CD4-positive, alpha-beta T cell treated with Interleukin-1 beta for 1 hour (primary cell): Measurements from ENCODE around the gene AP5Z1.

ENCODE experiments used
- DNase-seq, 2 donors: peaks; one replicate each; pipeline ENCODE4 v3.0.0-alpha.2; 2020 to 2022

Gene AP5Z1

DNA sequence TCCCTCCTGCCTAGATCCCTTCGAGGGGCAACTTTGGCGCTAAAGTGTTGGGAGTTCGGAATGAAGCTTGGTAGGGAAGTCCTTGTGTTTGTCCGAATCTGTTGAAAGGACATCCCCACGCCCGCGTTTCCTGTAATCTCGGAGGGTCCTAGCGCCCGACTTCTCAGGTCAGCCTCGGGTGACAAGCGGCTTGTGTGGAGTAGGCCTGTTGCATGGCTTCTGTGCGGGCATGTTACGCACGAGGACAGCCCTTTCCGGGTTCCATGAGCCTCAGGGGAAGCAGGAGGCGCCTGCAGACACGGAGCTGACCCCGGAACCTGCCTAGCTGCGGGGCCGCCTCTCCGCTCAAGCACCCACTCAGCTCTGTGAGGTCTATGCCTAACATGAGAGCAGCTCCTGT, 28.4 kb upstream of the AP5Z1 start:
- no peak for DNase-seq

DNA sequence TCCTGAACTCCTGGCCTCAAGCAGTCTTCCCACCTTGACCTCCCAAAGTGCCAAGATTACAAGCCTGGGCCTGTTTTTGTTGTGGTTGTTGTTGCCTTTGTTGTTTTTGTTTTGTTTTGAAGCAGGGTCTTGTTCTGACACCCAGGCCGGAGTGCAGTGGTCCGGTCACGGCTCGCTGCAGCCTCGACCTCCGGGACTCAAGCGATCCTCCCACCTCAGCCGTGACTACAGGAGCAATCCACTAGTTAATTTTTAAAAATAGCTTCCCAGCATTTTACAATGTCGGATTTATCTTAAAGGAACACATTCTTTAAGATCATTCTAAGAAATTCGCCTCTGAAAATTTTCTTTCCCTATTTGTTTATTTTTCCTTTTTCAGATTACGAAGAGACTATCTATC, 27.7 kb upstream of the AP5Z1 start:
- no peak for DNase-seq

DNA sequence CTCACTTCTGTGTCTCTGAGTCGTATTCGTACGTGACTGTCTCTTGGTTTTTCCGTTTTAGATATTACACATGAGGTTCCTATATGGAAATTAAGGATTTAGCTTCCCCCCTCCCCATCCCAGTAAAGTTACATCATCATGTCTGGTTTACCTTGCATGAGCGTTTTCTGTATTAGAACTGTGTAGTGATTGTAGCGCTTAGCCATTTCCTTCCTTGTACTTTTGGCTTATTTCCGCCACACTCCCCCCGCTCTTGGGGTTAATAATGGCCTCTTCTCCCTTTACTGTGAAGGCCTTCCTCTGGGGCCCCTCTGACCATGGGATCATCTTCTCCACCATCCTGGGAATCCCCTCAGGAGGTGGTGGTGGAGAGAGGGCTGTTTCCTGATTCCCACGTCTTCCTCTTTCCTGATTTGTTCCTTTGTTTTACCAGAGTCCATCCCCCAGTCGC, 27.2 kb upstream of the AP5Z1 start:
- DNase-seq = no peak

DNA sequence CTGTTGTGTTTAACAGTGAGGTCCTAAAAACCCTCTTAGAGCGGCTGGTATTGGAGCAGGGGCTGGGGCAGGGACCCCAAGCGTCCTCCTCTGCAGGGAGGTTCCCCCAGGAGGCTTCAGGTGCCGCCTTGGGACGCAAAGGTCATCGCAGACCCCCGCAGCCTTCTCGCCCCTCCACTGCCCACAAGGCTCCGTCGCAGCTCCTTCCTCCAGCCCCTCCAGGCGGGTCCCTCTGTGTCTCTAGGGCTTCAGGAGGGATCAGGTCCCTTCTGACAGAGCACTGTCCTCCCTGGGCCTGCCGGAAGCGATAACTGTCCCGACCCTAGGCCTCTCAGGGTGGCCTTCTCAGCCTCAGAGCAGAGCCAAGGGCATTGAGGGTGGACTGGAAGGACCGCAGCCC, 26.1 kb upstream of the AP5Z1 start:
- DNase-seq = no peak

DNA sequence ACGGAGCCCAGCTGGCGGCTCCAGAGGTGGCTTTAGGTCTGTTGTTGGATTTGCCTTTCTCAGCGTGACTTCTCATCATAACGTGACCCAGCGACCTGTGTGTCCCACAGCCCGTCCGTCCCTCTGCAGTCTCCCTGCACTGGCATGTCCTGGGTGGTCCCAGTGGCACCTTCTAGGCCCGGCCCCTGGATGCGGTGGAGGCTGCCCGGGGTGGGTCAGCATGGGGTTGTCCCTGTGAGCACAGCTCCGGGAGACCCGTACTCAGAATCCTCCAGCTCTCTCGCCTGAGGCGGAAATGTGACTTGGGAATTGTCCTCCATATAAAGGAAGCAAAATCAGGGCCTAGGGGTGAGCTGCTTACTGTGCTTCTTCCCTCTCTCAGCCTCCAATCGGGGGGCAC, 25.6 kb upstream of the AP5Z1 start:
- no peak for DNase-seq

DNA sequence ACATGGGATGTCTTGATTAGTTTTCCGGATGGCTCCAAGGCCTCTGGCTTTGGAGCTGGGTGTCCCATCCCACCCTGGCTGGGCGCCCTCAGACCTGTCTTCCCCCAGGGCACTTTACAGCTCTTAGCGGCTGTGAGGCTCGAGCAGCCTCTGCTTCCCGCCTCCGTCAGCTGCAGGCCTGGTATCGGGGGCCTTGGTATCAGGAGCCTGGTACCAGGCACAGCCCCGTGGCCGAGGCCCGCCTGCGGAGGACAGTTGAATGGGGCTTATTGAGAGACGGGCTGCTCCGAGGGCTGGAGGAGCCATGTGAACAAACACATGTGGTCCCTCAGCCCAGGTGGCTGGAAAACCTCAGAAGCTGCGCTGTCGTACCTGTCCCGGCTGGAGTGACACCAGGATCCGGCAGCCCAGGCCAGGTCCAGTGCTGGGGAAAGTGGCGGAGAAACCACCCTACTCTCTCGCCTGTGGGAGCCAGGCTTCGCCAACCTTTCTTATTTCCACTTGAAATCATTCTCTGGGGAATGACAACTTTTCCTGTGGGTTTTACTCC, 23.9 kb upstream of the AP5Z1 start:
- no peak for DNase-seq

DNA sequence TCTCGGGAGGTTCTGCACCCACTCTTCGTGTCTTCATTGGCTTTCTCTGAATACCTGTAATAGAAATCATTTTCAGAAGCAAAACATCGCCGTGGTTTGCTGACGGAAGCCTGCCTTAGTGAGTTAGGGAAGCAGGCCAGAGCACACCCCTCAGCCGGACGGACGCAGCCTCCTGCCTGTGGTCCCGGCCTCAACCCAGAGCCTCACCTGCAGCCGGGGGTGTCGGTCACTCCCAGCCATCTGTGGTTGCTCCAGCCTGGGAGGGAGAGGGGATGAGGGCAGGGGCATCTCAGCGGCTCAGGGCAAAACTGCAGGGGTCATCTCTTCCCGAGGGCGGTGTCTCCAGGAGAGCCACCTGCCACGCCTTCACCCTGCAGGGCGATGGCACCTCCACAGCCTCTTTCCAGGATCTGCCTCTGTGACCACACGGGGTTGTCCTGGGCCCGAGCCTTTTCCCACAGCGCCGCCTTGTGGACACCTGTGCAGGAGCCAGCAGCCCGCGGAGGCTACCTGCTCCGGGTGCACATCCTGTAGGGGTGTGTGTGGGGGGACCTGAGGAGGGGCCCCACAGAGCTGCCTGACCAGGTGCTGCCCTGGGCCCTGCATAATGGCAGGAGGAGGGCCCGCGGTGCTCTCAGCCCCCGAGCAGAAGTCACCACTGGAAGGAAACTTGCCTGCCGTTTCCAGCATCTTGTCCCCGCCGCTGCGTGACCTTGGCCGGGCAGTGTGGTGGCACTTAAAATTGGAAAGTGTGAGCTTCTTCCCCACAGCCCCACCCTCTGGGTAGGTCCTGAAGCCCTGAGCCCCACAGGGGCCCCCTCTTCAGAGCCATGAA, 21.6 kb upstream of the AP5Z1 start:
- peak; percentile 78 to 83 for DNase-seq

DNA sequence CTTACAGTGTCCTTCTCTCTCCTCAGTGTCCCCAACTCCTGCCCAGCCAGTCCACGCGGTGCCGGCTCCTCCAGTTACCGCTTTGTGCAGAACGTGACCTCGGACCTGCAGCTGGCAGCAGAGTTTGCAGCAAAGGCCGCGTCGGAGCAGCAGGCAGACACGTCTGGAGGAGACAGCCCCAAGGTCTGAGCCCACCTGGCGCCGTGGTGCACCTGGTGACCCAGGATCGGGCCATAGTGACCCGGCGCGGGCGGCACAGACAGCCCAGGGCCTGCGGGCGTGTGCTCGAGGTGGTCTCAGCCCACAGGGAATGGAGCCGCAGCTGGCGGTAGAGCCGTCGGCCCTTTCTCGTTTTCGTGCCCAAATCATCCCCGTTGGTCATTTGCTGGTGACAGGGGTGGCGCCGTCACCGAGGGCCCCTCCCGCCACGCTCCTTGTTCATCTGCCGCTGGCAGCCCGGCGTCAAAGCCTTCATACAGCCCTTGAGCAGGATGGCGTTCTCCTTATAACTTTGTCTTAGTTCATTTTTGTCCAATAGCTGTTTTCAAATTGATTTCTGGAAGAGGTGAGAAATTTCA, 20.9 kb upstream of the AP5Z1 start:
- no peak for DNase-seq

DNA sequence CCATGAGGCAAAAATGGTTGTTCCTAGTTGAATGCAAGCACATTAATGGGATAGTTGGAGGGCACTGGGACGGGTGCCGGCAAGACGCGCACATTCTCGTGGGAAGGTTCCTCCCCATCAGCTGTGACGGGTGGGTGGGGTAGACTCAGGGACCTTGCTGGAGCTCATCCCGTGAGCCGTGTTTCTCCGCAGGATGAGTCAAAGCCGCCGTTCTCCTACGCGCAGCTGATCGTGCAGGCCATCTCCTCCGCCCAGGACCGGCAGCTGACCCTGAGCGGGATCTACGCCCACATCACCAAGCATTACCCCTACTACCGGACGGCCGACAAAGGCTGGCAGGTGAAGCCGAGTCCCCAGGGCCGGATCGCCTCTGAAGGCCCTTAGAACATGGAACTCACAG, 20.4 kb upstream of the AP5Z1 start:
- DNase-seq = no peak

DNA sequence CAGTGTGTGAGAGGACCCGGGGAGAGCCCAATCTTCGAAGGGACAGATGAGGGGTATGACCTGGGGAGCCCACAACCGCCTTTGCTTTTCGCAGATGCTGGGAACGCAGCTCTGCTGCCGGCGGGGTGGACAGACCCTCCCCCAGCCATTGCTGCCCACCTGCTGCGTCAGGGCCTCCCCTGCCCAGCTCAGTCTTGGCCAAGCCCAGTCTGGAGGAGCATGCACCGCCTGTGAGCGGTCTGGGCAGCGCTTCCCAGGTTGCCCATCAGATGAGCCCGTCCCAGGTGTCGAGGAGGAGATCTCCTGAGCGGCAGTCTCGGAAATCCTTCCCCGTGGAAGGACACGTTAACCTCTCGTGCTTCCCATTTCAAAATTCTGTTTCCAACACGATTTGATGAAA, 17.3 kb upstream of the AP5Z1 start:
- DNase-seq = no peak

DNA sequence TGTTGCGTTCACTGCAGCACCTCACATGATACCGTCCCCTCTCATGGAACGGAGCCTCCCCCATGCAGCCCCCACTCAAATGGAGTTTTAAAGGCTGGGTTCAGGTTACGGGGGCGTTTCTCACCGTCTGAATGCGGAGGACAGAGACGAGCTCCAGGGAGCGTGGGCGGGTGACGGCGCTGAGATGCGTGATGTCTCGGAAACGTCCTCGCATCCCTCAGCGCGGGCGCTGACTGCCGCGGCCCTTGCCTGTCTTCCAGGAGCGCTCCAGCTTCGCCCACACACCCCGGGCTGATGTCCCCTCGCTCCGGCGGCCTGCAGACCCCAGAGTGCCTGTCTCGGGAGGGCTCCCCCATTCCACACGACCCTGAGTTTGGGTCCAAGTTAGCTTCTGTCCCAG, 16.6 kb upstream of the AP5Z1 start:
- DNase-seq = no peak

DNA sequence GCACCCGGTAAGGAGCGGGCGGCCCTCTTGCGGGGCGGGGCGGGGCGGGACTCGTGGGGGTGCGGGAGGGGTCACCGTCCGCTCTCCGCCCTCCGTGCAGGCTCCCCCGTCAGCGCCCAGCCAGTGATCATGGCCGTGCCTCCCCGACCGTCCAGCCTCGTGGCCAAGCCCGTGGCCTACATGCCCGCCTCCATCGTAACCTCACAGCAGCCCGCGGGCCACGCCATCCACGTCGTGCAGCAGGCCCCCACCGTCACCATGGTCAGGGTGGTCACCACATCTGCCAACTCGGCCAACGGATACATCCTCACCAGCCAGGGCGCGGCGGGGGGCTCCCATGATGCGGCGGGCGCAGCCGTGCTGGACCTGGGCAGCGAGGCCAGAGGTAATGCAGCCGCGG, 16.2 kb upstream of the AP5Z1 start:
- no peak for DNase-seq

DNA sequence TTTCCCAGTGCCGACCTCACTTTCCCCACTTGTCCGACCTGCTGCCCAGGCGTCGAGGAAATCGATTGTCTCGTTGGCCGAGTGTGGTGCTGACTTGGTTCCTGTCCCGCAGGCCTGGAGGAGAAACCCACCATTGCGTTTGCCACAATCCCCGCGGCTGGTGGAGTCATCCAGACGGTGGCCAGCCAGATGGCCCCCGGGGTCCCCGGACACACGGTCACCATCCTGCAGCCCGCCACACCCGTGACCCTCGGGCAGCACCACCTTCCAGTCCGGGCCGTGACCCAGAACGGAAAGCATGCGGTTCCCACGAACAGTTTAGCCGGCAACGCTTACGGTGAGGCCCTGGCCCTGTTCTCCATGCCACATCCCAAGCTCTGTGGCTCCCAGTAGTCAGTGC, 14.5 kb upstream of the AP5Z1 start:
- no peak for DNase-seq

DNA sequence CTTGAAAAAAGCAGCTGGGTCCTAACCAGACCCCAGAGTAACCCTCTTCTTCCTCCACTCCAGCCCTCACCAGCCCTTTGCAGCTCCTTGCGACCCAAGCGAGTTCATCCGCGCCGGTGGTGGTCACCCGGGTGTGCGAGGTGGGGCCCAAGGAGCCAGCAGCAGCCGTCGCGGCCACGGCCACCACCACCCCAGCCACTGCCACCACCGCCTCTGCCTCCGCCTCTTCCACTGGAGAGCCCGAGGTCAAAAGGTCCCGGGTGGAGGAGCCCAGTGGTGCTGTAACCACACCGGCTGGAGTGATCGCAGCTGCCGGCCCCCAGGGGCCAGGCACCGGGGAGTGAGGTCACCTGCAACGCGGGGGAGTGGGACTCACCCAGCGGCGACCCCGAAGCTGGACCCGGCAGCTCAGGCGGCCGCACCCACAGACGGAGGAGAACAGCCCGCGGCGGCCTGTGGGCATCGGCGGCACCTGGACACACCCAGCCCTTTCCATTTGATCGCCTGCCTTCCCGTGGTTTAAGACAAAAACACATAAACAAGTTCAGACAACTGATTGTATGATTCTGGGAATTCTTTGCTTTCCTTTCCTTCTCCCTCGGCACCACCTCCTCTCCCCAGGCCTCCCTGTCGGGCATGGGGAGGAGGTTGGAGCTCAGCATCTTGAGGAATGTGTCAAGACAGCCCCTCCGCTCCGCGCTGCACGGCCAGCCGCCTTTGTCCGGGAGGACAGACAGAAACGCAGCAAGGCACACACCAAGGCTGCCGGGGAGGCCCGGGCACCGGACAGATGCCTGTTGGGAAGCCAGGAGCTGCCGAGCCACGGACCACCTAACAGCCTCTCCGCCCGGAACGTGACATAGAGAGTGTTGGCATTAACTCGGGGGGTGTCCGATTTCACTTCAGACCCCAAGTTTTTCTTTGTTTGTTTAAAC, 13.0 kb upstream of the AP5Z1 start:
- no peak for DNase-seq

DNA sequence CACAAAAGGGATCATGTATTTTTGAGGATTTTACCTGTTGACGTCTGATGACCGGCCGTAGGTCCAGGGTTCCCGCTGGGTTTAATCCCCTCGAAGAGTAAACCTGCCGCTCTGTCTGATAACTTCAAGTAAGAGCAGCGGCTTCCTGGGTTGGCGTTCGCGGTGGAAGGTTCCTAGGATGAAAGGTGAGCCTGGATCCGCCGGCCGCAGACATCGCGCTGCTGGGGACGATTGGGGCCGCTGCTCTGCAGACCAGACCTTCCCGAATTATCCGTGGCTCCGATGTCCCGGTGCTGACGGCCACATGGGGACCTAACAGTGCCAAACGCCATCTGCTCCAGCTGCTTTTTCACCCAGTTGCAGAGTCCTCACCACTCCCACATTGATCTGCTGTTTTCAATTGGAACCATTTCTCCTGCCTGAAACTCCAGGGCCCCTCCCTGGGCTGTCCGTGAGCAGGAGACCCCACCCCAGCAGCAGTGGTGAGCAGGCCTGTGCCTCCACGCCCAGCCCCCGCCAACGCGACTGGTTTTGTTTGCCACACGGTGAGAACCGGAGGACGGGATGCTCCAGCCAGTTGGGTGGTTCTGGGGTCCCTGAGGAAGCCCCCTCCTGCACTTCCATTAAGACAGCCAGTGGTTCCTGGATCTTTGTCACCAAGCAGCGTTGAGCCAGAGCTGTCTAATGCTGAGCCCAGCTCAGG, 12.2 kb upstream of the AP5Z1 start:
- no peak for DNase-seq

DNA sequence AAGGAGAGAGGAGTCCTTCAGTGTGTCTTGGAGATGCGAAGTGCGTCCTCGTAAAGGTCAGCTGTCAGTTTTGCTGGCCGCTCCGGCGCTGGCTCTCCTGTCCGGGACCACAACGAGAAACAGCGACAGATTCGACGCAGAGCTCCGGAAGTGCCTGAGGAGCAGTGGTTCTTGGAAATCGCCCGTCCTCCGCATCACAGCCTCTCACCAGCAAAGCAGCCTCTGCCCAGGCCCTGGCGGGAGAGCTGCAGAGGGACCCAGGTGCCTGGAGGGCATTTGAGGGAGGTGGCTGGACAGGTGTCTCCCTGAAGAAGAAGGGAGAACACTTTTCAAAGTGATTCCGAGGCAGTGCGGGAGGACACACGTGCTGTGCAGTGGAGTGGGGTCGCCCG, 11.6 kb upstream of the AP5Z1 start:
- DNase-seq = no peak

DNA sequence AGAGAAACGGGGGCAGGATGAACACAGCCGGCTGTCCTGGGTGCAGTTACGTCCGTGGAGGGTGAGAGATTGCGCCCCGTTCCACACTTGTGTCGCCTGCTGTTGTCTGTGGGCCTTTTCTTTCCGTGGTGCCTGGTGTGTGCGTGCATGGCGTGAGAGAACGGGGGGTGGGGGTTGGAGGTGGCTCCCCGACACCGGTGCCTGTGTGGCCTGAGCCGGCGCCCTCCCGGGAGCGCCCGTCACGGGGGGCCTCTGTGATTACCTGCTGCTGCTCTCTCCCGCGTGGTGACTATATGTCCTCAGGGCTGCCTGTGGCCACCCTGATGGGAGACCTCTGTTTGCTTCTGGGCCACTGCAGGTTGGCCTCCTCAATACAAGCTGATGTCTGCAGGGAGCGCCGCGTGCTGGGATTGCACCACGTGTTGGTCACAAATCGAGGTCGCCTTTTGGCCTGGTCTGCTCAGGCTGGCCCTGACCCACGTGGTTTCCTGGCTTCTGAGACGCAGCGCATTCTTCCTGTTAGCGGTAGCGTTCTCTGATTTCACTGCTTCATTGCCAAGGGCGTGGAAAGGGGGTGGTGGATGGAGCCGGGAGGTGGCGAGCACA, 10.9 kb upstream of the AP5Z1 start:
- no peak for DNase-seq

DNA sequence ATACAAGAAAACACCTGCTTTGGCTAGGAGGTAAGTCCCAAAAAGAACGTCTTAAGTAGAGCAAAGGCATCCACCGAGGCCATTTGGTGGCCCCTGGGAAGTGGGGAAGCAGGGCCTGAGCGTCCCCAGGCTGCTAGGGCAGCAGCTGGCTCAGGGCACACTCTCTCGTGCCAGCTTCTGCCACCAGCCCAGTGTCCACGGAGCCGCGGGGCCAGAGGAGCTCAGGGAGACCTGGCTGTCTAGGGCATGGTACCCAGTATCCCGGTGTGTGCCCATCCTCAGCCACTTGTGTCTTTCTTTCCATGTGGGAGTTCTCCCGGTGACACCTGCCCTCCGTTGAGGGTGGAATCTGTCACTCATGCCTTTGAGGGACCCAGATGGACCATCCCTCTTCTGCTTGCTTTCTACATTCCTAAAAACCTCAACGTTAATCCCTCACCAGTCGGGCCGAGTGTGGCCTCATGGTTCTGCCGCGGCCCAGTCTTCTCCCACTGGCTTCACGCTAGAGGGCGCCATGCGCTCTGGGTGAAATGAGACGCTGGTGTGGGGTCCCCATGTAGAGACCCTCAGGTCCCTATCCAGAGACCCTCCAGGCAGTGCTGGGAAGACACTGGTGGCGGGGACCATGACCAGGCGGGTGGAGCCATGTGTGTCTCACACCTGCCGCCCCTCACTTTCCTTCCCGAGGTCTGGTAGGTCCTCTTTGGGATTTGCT, 9.5 kb upstream of the AP5Z1 start:
- DNase-seq = no peak

DNA sequence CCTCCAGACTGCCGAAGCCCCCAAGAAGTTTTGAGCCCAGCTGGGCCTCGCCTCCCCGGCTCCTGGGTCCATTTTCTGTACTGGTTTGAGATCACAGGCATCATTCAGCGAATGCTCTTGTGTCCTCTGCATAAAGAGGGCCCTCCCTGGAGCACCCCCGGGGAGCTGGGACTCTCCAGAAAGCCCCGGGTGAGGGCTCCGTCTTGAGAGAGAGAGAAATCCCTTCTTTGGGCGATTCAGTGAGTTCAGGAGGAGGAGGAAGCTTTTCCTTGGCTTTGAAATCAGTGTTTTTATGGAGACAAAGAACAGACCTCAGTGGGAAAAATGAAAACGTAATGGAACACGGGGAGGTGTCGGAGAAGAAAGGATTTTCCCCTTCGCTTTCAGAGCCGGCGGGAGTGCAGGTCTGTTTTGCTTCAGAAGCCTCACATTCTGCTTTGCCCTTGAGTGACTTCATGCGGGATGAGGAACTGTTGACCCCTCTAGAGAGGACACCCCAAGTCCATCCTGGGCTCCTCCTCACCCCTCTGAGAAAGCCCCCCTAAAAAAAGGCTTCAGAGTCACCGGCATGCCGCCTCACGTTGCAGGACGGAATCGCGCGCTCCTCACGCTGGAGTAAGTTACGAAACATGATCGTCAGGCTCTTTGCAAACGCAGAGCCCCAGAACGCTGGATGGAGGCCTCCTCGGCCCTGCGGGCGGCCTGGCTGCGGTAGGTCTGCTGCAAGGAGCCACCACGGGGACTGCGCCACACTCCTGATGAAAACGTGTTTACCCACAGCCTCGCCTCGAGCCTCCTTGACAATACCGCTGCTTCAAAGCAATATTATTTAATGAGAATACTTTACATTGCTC, 8.5 kb upstream of the AP5Z1 start:
- DNase-seq = no peak
